Vein endothelial cell (primary cell): ENCODE results near the gene NANOS2. TPM values are rescaled to one million over a fixed set of nuclear protein-coding genes. Genes with fewer than 3 reads are reported as not detected.

Source experiments
- total RNA-seq: library from RNA; depleted of rRNA; stranded (reverse); fragments of >200 nt; gene quantifications from 2 replicates; pipeline ENCODE4 v1.2.3, GENCODE V29; 2012

The NANOS2 gene
- not detected in 2 replicates for total RNA-seq

GRCh38 chr19:45913874-45914830 is at the start of gene NANOS2:
Gene NANOS2, minus strand, starts transcription at chr19:45914778. Its CDS starts 85 bp downstream, at chr19:45914693.

GRCh38 chr19:45901912-45902650 is 12.5 kb downstream of the NANOS2 start, which contains the start of gene MYPOP:
Gene MYPOP, minus strand, starts transcription at chr19:45902613. Its CDS starts 840 bp downstream, at chr19:45901773.

GRCh38 chr19:45885556-45886426 is 28.8 kb downstream of the NANOS2 start, which contains the start of gene IRF2BP1:
Gene IRF2BP1, minus strand, starts transcription at chr19:45886141. Its CDS starts 367 bp downstream, at chr19:45885774.

GRCh38 chr19:45863840-45864628 is 50.5 kb downstream of the NANOS2 start, which contains the start of gene FOXA3:
Gene FOXA3, plus strand, starts transcription at chr19:45864326. Its CDS starts 131 bp downstream, at chr19:45864457.

Other genes starting within 250 kb of the NANOS2 start
- gene GIPR, start 246.6 kb downstream of the NANOS2 start, total RNA-seq, result under 0.01 TPM in 1 of 2 replicates, not detected in the other
- 219 and 256 TPM in 2 replicates for gene SNRPD2, start 222.8 kb downstream of the NANOS2 start, total RNA-seq
- gene QPCTL, start 222.1 kb downstream of the NANOS2 start, total RNA-seq, result 20.6 and 20.8 TPM in 2 replicates
- gene FBXO46, start 183.9 kb downstream of the NANOS2 start, total RNA-seq, result 13.2 and 17.0 TPM in 2 replicates
- not detected in 2 replicates for gene MEIOSIN, start 181.3 kb downstream of the NANOS2 start, total RNA-seq
- gene SIX5, start 145.5 kb downstream of the NANOS2 start, total RNA-seq, result 5.6 and 8.2 TPM in 2 replicates
- 12.4 and 13.7 TPM in 2 replicates for gene DMPK, start 132.3 kb downstream of the NANOS2 start, total RNA-seq
- gene DMWD, start 121.9 kb downstream of the NANOS2 start, total RNA-seq, result 49.2 and 50.6 TPM in 2 replicates
- under 0.01 and 0.38 TPM in 2 replicates for gene RSPH6A, start 99.5 kb downstream of the NANOS2 start, total RNA-seq
- gene SYMPK, start 51.6 kb downstream of the NANOS2 start, total RNA-seq, result 41.6 and 62.4 TPM in 2 replicates
- gene FOXA3, start 50.5 kb downstream of the NANOS2 start, total RNA-seq, result under 0.01 TPM in 1 of 2 replicates, not detected in the other
- 26.2 and 33.6 TPM in 2 replicates for gene IRF2BP1, start 28.6 kb downstream of the NANOS2 start, total RNA-seq
- 2.3 TPM in 2 replicates for gene MYPOP, start 12.2 kb downstream of the NANOS2 start, total RNA-seq
- 10.0 and 11.1 TPM in 2 replicates for gene NOVA2, start 59.1 kb upstream of the NANOS2 start, total RNA-seq
- gene CCDC61, start 80.7 kb upstream of the NANOS2 start, total RNA-seq, result 6.0 and 9.1 TPM in 2 replicates
- gene PGLYRP1, start 108.3 kb upstream of the NANOS2 start, total RNA-seq, result not detected in 2 replicates
- not detected in 2 replicates for gene IGFL4, start 126.2 kb upstream of the NANOS2 start, total RNA-seq
- not detected in 2 replicates for gene IGFL3, start 209.9 kb upstream of the NANOS2 start, total RNA-seq
- gene IGFL2, start 233.5 kb upstream of the NANOS2 start, total RNA-seq, result not detected in 2 replicates